Dedifferentiated amniotic fluid mesenchymal stem cell (primary cell): ENCODE measurements around the gene YTHDF1.

ENCODE experiments used
- DNase-seq: peaks from one replicate; pipeline ENCODE4 v3.0.0-alpha.2; 2016; ENCODE audit errors: extremely low spot score

YTHDF1 gene

GRCh38 chr20:63156221-63156671 is 59.7 kb downstream of the YTHDF1 start:
- no peak for DNase-seq

- no peak for DNase-seq
Measured at GRCh38 chr20:63155266-63156165, 60.4 kb downstream of the YTHDF1 start.

DNA sequence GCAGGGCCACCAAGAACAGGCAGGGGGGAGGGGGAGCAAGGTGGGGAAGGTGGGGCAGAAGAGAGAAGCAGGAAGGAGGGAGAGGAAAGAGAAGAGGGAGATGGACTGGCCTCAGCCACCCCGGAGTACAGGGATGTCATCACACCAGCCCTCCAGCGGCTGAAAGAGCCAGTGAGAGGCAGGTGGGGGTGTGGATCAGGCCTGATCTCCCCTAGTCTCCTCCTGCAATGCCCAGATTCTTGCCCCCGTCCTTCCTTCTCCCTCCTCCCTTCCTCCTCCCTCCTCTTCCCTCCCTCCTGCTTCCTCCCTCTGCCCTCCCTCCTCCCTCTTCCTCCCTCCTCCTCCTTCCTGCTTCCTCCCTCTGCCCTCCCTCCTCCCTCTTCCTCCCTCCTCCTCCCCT is 61.5 kb downstream of the YTHDF1 start:
- DNase-seq = no peak

DNA sequence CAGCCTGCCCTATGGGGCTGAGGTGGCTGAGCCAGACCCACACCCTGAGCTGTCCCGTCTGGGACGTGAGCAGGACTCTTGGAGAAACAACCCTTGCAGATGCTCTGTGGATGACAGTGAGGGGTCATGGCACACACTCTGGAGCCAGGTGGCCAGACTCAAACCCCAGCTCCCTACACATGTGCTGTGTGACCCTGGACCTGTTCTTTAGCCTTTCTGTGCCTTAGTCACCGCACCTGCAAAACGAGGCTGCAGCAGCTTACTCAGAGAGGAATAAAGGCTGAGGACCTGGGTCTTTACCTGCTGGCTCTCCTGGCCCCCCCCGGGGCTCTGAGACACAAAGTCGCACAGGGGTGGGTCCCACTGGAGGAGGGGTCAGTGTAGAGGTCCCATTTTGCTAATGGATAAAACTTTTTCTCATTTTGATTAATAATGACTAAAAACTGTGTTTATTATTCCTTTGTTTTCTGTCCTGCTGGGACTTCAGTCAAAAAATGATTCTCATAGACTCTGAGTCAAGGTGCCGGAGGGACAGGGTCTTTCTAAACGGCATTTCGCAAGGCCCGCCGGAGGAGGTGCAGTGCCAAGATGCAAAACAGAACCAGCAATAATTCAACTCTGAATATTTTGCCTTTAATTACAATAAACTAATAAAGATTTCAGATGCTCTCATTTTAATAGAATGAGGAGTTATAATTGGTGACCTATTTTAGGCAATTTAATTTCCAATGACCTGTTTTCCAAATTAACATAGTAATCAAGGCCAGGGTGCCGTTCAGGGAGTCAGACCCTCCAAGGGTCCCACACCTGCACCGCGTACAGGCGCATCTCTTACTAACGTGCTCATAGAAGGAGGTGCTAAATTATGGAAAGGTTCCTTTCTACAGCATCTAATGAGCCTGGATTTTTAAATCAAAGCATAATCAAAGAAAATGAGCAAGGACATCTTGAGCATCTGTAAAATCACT is 62.4 kb downstream of the YTHDF1 start:
- no peak for DNase-seq

DNA sequence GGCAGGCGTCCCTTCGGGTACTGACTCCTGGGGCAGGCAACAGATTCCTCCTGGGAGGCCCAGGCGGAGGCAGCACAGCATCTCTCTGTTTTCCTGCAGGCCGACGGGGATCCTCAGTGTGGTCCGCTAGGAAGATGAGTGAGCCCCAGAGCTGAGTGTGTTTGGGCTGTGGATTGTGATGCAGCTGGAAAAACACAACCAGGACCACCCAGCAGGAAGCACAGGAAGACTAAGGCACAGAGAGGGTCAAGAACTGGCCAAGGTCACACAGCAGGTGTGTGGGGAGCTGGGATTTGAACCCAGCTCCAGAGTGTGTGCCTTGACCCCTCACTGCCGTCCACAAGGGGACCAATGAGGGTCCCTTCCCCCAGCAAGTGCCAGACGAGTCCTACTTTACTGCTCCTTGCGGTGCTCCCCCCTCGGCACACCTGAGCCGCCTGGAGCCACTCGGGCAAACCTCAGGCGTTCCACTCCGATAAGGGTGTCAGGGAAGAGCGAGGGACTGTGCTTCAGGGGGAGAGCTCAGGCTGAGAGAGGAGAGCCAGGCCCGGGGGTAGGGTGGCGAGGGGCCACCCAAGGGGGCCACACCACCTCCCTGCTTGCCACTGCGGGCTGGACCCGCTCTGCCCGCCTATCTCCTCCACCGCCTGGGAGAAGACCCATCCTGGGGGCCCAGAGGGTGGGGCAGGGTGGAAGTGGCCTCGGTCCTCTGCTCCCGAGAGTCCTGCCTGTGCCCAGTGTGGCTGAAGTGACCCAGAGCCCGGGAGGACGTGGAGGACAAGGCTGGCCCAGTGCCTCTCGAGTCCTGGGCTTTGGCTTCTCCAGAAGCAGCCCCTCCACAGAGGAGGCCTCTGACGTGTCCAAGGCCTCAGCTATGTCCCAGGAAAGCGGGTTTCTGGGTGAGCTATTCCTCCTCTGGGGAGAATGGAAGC is 63.3 kb downstream of the YTHDF1 start:
- DNase-seq = no peak

DNA sequence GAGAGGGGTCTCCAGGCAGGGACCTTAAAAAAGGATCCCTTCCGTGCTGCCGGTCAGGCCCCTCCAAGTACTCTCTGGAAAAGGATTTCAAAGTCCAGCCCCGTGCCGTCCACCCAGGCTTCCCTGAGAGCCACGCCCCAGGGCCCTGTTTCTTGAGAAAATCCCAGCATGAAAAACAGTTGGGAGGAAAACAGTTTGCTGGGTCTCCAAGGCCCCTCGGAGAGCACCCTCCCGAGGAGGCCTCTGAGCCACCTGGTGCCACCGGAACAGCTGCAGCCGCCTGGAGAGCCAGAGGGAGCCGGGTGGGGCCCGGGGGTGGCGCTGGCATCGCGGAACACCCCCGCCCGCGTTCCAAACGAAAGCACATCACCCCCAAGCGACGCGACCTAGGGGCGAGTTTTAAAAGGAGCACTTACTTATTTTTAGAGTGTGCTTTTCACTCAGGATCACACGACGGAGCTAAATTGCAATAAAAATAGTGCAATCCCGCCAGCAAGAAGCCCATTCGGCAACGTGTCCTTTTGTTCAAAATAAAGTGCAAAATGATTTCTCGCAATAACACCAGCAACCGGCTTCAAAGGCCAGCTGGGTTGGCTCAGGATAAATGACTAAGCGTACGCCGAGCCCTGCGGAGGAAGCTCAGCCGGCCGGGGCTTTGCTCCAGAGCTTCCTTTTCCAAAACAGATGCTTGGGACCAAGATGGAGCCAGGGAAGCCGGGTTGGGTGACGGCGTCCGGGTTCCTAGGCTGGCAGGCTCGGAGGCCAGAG is 64.2 kb downstream of the YTHDF1 start:
- no peak for DNase-seq

- DNase-seq = no peak
Measured at GRCh38 chr20:63150911-63151531, 64.9 kb downstream of the YTHDF1 start.

GRCh38 chr20:63150391-63150898 is 65.5 kb downstream of the YTHDF1 start:
- DNase-seq = no peak

- DNase-seq = no peak
Measured at GRCh38 chr20:63149531-63150192, 66.3 kb downstream of the YTHDF1 start.

DNA sequence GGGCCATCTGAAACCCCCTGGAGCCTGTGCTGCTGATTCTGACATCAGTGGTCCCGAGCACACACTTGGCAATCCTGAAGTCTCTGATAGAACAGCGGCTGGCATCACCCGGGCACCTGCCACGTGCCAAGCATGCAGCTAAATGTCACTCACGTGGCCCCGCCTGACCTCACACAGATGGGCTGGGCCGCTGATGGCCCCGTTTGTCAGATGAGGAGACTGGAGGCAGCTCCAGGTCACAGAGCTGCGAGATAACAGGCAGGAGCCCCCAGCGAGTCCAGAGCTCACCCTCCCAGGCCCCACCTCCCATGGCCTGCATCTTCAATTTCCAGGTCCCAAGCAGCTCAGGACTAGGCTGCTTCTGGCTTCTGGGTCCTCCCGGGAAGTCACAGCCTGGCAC is 67.2 kb downstream of the YTHDF1 start:
- DNase-seq = no peak

- no peak for DNase-seq
Measured at GRCh38 chr20:63147532-63147931, 68.4 kb downstream of the YTHDF1 start.
